RWPE2 (cell line): ENCODE measurements around the gene CYB561.

Source experiments
- ATAC-seq: fragments of 200-7000 bp; cut with Tn5 transposase; 3 replicates; pipeline ENCODE4 v1.9.1; 2021; ENCODE audit warnings: low read depth
- DNase-seq: peaks from one replicate; pipeline ENCODE4 v3.0.0-alpha.2; 2020; ENCODE audit warnings: low spot score
- H3K27ac ChIP-seq: fragments of 450-650 bp; 2 replicates; pipeline ENCODE4 v1.5.1; 2017; ENCODE audit warnings: mild to moderate bottlenecking; ENCODE audit not compliant: poor library complexity, severe bottlenecking
- H3K27me3 ChIP-seq: fragments of 250-450 bp; sonication (Bioruptor Pico); 2 replicates; pipeline ENCODE4 v1.5.1; 2021; ENCODE audit warnings: mild to moderate bottlenecking, moderate library complexity; ENCODE audit not compliant: insufficient read depth, poor library complexity, severe bottlenecking
- H3K36me3 ChIP-seq: fragments of 250-450 bp; sonication (Bioruptor Pico); 2 replicates; pipeline ENCODE4 v1.5.1; 2020; ENCODE audit warnings: low read depth, mild to moderate bottlenecking, moderate library complexity
- H3K4me1 ChIP-seq: fragments of 250-450 bp; sonication (Bioruptor Pico); 2 replicates; pipeline ENCODE4 v1.5.1; 2021; ENCODE audit warnings: mild to moderate bottlenecking, moderate library complexity; ENCODE audit not compliant: insufficient read depth, poor library complexity, severe bottlenecking
- H3K4me3 ChIP-seq: fragments of 250-450 bp; sonication (Bioruptor Pico); 2 replicates; pipeline ENCODE4 v1.5.1; 2021; ENCODE audit warnings: mild to moderate bottlenecking, moderate library complexity; ENCODE audit not compliant: severe bottlenecking
- H3K9me3 ChIP-seq: fragments of 250-450 bp; sonication (Bioruptor Pico); 2 replicates; pipeline ENCODE4 v1.5.1; 2021; ENCODE audit warnings: mild to moderate bottlenecking, moderate library complexity; ENCODE audit not compliant: severe bottlenecking
- TF ChIP-seq, protein P1 (sequence below): fragments of 450-650 bp; IDR thresholded peaks from one replicate; pipeline ENCODE4 v1.5.1; 2017; ENCODE audit warnings: mild to moderate bottlenecking, moderate library complexity; ENCODE audit not compliant: poor library complexity, severe bottlenecking

Gene CYB561

DNA sequence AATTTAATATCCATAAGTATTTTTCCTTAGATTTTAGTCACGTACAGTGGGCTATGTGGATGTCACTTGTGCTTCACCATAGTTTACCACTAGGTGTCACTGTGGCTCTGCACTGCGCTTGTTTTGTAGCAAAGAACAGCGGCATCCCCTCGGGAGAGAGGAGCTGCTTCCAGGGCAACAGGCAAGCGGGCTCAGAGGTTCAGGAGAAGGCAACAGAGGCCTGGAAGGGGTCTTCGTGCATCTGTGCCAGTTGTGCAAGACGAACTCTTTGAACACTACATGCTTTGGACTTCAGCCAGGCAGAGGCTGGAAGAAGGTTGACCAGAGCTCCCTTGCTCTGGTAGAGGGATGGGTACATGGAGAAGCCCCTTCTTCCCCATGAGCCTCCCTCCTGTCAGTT, 20.6 kb downstream of the CYB561 start:
- Histone ChIP-seq H3K4me1 (peaks cover 9% of the 10 kb centered on the region), H3K4me3 (no peak overlapping the region), H3K36me3 (peaks cover 46% of the 10 kb centered on the region), H3K27me3 (no peaks in the 10 kb centered on the region), H3K9me3 (no peaks in the 10 kb centered on the region), H3K27ac (no peak overlapping the region)
- DNase-seq (no peak), ATAC-seq (peak; percentile 66)
- TF ChIP-seq, protein P1, sequence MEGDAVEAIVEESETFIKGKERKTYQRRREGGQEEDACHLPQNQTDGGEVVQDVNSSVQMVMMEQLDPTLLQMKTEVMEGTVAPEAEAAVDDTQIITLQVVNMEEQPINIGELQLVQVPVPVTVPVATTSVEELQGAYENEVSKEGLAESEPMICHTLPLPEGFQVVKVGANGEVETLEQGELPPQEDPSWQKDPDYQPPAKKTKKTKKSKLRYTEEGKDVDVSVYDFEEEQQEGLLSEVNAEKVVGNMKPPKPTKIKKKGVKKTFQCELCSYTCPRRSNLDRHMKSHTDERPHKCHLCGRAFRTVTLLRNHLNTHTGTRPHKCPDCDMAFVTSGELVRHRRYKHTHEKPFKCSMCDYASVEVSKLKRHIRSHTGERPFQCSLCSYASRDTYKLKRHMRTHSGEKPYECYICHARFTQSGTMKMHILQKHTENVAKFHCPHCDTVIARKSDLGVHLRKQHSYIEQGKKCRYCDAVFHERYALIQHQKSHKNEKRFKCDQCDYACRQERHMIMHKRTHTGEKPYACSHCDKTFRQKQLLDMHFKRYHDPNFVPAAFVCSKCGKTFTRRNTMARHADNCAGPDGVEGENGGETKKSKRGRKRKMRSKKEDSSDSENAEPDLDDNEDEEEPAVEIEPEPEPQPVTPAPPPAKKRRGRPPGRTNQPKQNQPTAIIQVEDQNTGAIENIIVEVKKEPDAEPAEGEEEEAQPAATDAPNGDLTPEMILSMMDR: peak; percentile 97

DNA sequence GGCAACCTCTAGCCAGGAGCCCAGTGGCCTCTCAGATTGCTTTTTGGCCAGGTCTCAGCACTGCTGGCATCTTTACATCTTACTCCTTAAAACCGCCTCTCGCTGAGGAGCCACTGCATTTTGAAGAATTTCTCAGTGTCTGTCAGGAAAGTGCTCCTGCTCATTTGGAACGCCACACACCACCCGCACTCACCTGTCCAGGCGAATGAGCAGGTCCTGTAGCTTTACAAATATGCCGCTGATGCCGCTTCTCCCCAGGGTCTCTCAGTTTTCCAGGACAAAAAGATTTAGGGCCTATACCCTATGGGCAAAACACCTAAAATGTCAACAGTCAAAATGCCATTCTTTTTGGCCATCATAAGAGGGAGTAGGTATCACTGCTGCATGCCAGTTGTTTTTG, 22.1 kb downstream of the CYB561 start:
- H3K36me3 ChIP-seq: peaks cover 61% of the 10 kb centered on the region
- peaks cover 9% of the 10 kb centered on the region for H3K4me1 ChIP-seq
- no peak overlapping the region for H3K4me3 ChIP-seq
- TF ChIP-seq, protein P1: no peak
- no peaks in the 10 kb centered on the region for H3K9me3 ChIP-seq
- no peaks in the 10 kb centered on the region for H3K27me3 ChIP-seq
- no peak for DNase-seq
- no peak for ATAC-seq
- H3K27ac ChIP-seq: no peak overlapping the region

DNA sequence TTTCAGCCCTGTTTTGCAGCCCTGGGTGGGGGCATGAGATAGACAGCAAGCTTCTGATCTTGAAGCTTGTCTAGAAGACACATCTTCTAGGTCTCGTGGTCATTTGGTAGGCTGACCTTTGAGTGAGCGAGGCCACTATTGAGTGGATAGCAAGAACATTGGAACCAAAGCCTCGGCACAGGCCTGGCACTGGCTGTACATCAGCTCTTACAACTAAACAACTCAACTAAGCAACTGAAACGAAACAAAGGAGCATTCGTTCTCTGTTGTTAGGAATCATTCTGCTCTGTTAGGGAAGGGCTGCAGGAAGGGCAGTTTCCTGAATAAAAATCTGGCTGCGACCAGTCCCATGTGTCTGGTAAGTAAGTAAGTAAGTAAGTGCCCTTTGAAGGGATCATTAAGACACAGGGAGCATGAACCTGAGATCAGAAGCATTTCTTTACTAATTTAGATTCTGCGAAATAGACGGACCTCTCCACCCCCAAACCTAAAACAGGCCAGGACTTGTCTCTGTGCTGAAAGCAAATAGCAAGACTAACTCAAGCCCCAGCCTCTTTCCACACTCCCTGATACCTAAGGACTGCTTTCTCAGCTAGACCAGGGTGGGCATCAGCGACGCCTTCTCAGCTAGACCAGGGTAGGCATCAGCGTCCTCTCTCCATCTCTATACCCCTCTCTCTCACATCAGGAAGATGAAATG, 22.7 kb downstream of the CYB561 start:
- Histone ChIP-seq H3K27me3 (no peaks in the 10 kb centered on the region), H3K36me3 (peaks cover 67% of the 10 kb centered on the region), H3K4me1 (peaks cover 9% of the 10 kb centered on the region), H3K4me3 (no peak overlapping the region), H3K9me3 (no peaks in the 10 kb centered on the region), H3K27ac (no peak overlapping the region)
- DNase-seq (no peak), ATAC-seq (peak; percentile 35; the same call in 2 of the 3 replicates)
- TF ChIP-seq, protein P1: no peak

DNA sequence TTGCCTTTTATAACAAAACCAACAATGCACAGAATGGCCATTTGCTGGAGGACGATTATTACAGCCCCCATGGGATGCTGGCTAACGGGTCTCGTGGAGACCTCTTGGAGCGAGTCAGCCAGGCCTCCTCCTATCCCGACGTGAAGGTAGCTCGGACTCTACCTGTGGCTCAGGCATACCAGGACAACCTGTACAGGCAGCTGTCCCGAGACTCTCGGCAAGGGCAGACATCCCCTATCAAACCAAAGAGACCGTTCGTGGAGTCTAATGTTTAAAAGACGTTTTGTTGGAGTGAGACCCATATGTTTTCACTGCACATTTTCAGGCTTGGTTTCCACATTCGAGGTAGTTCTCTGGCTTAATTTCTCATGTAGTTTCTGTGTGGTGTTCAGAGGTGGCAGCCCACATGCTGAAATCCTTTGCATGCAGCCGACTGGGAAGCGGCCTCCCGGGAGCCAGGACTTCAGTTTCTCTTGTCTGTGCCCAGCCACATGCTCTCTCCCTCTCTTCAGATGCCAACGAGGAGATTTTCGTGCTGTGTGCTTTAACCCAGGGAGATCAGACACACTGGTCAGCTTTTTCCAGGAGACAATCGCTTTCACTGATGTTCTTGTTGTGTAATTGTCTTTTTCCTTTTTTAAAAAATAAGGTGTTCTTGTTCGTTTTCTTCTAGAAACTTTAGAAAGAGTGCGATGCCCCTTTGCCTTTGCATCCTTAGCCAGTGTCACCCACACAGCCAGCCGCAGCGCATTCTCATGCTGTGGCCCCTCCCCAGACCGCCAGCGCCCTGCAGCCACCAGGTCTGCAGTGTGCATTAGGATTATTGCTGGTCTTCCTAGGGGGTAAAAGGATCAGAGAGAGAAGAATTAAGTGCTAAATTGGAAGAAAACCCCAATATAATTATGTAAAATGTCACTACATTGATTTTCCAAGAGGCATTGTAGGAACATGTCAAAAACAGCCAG, 24.1 kb downstream of the CYB561 start:
- TF ChIP-seq, protein P1: no peak
- Histone ChIP-seq H3K27ac (no peak overlapping the region), H3K9me3 (no peaks in the 10 kb centered on the region), H3K4me1 (peaks cover 9% of the 10 kb centered on the region), H3K4me3 (no peak overlapping the region), H3K36me3 (peaks cover 81% of the 10 kb centered on the region), H3K27me3 (no peaks in the 10 kb centered on the region)
- ATAC-seq (no peak), DNase-seq (no peak)
